Neutrophil (primary cell): Measurements from ENCODE around the gene MC1R.

Source experiments
- H3K27ac ChIP-seq: fragments of 200-600 bp; sonication (generic); 2 replicates; pipeline ENCODE4 v1.5.1; 2016; ENCODE audit warnings: mild to moderate bottlenecking, moderate library complexity
- H3K27me3 ChIP-seq: fragments of 200-600 bp; sonication (generic); 2 replicates; pipeline ENCODE4 v1.6.0; 2016; ENCODE audit warnings: mild to moderate bottlenecking
- H3K36me3 ChIP-seq: fragments of 200-600 bp; sonication (generic); 2 replicates; pipeline ENCODE4 v1.5.1; 2017
- H3K4me1 ChIP-seq, 2 experiments: fragments of 200-600 bp in 1 of 2; sonication (generic) in 1 of 2; 1 replicate in 1 of 2; 2 replicates in 1 of 2; pipeline versions ENCODE4 v1.5.1 to v1.6.1; 2013 to 2016; ENCODE audit warnings: low read depth in 1 of 2, low read length in 1 of 2, mild to moderate bottlenecking in 1 of 2, moderate library complexity in 1 of 2; ENCODE audit not compliant: control insufficient read depth in 1 of 2, insufficient read depth in 1 of 2
- H3K4me3 ChIP-seq, 2 experiments: fragments of 200-600 bp in 1 of 2; sonication (generic) in 1 of 2; 1 replicate in 1 of 2; 2 replicates in 1 of 2; pipeline ENCODE4 v1.5.1; 2013 to 2016; ENCODE audit warnings: low read depth in 1 of 2, low read length in 1 of 2, mild to moderate bottlenecking in 1 of 2, moderate library complexity in 1 of 2
- H3K9me3 ChIP-seq: fragments of 200-600 bp; sonication (generic); 2 replicates; pipeline ENCODE4 v1.5.1; 2016
- CTCF ChIP-seq: fragments of 200-600 bp; sonication (generic); IDR thresholded peaks from 2 replicates; pipeline ENCODE4 v1.5.1; 2016; ENCODE audit warnings: antibody characterized with exemption

The MC1R gene

DNA sequence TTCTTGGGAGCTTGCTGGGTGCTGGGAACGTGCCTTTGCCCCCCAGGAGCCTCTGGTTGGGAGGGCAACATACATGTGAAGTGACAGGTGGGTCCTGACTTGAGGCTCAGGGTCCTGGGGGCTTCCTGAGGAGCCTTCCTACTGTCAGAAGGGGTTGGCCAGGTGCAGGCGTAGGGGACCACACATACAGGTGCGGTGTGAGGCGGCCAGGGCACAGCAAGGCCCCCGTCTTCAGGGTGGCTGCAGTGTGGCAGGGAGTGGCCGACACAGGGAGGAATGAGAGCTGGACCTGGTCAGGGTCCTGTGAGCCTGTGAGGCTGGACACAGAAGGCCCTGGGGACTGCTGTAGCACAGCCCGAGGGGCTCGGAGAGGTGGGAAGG is 34.6 kb upstream of the MC1R start:
- H3K27me3 ChIP-seq, result no peaks in the 10 kb centered on the region
- no peaks in the 10 kb centered on the region for H3K9me3 ChIP-seq
- peaks cover 97% of the 10 kb centered on the region for H3K36me3 ChIP-seq
- H3K4me3 ChIP-seq, result no peak overlapping the region
- no peaks in the 10 kb centered on the region for H3K4me1 ChIP-seq
- TF ChIP-seq CTCF, result no peak
- H3K27ac ChIP-seq, result no peak overlapping the region

DNA sequence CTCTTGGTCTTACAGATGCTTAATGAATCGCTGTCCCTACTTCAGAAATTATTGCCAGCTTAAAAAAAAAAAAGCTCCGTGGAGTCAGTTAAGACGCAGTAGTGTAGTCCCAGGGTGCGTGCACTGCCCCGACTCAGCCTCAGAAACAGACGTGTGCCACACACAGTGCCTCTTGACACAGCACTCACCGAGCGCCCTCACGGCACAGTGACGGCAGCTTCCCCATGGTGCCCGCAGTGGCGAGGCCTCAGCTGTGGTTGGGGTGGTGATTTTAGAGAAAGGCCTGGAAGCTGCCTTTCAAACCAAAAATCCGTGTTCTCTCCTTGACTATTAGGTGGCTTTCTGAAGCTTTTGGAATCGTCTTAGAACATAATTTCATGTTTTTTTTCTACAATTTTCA is 31.4 kb upstream of the MC1R start:
- Histone ChIP-seq H3K4me1 (no peaks in the 10 kb centered on the region), H3K36me3 (peaks cover 97% of the 10 kb centered on the region), H3K27ac (no peak overlapping the region)

DNA sequence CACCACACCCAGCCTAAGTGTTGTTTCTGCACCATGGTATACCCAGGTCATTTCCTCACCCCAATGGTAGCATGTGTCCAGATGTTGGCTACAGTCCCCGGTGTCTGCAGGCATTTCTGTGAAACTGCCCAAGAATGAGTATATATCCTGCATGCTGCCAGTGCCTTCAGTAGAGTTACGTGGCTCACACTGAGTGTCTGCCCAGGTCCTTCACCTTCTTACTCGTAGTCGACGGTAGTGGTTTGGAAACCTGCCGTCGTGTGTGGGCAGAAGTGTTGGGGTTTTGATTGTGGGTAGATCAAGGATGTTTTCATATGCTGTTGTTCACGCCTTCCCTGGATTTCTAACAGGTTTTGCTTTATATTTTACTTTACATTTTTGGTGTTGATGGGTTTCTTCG is 28.5 kb upstream of the MC1R start:
- no peaks in the 10 kb centered on the region for H3K4me1 ChIP-seq
- no peak for TF ChIP-seq CTCF
- H3K27me3 ChIP-seq, result no peaks in the 10 kb centered on the region
- peaks cover 97% of the 10 kb centered on the region for H3K36me3 ChIP-seq
- no peaks in the 10 kb centered on the region for H3K9me3 ChIP-seq
- no peak overlapping the region for H3K4me3 ChIP-seq
- H3K27ac ChIP-seq, result no peak overlapping the region

More for the DNA sequence above, 31.4 kb upstream of the MC1R start:
- TF ChIP-seq CTCF, result no peak
- H3K9me3 ChIP-seq, result no peaks in the 10 kb centered on the region
- H3K4me3 ChIP-seq, result no peak overlapping the region
- H3K27me3 ChIP-seq, result no peaks in the 10 kb centered on the region

DNA sequence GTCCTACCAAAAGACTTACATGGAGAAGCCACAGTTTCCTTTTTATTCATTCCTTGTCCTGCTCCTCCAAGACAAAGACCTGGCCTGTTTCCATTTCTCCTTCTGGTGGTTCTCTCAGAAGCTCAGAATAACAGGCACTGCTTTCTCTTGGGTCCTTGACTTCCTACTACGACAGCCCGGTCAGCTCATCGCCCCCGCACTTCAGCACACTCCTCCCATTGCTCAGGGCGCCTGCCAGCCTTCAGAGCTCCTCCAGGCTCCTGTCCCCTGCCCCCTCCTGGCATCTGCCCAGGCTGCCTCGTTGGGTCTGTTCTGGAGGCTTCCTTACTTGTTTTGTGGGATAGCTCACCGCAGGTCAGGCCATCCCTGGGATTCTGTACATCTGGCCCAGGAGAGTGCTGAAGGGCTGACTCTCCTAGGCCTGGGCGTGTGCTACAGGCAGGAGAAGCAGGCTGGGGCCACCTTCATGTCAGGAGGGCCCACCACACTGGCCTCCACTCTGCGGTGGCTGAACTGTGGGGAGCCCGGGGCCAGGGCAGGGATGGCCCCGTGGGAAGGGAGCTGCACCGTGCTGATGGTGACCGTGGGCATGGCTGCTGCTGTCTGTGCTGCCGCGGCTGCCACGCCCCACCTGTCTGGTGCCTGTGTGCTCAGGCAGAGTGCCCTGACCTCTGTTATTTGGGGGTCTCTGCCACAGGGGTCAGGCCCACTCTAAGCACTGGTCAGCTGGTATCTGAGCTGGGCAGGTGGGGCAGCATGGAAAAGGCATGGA is 27.6 kb upstream of the MC1R start:
- Histone ChIP-seq H3K4me1 (no peaks in the 10 kb centered on the region), H3K27me3 (no peaks in the 10 kb centered on the region), H3K4me3 (no peak overlapping the region), H3K36me3 (peaks cover 97% of the 10 kb centered on the region), H3K9me3 (no peaks in the 10 kb centered on the region), H3K27ac (no peak overlapping the region)
- TF ChIP-seq CTCF, result no peak

DNA sequence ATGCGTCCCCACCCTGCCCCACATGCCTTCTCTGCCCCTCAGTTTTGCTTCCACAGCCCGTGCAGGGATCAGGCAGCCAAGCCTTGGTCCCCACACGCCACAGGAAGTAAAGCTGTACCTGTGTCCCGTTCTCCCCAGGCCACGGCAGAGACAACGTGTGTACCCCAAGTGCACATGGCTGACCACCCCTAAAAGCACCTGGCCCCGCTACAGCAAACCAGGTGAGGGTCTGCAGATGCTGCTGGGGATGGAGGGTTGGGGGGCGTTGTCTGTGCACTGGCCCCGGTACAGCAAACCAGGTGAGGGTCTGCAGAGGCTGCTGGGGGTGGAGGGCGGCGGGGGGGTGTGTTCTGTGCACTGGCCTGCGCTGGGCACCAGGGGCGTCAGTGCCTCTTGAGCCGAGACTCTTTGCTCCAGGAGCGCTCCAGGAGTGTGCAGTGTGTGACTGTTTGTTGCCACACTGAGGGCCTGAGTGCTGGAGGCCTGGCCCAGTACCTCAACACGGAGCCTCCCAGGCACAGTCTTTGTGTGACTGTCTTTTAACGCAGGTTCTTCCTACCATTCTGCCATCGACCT is 26.5 kb upstream of the MC1R start:
- Histone ChIP-seq H3K27me3 (no peaks in the 10 kb centered on the region), H3K4me3 (no peak overlapping the region), H3K4me1 (no peaks in the 10 kb centered on the region), H3K27ac (no peak overlapping the region), H3K9me3 (no peaks in the 10 kb centered on the region), H3K36me3 (peaks cover 97% of the 10 kb centered on the region)
- TF ChIP-seq CTCF, result no peak
